Uterus (tissue), 4 donors: ENCODE data around the gene GJA4. TPM values are rescaled to one million over a fixed set of nuclear protein-coding genes. Genes with fewer than 3 reads are reported as not detected.
A peak's percentile ranks its signal among the peaks of the same experiment; 100 is the strongest.

Experiments used
- DNase-seq, 2 donors: peaks; one replicate each; pipeline ENCODE4 v3.0.0-alpha.2; 2019 to 2020
- H3K27ac ChIP-seq, 2 donors: fragments of 200-600 bp; sonication (generic); 1 replicate in 1 of 2; 2 replicates in 1 of 2; pipeline ENCODE4 v1.5.1; 2016 to 2018
- H3K27me3 ChIP-seq, 2 donors: fragments of 200-600 bp; sonication (generic); one replicate each; pipeline ENCODE4 v1.5.1; 2018 to 2019; ENCODE audit warnings: control low read depth in 1 of 2
- H3K36me3 ChIP-seq, 2 donors: fragments of 200-600 bp; sonication (generic); one replicate each; pipeline ENCODE4 v1.5.1; 2019; ENCODE audit warnings: control low read depth in 1 of 2
- H3K4me1 ChIP-seq, 2 donors: fragments of 200-600 bp; sonication (generic); one replicate each; pipeline ENCODE4 v1.5.1; 2018 to 2019; ENCODE audit warnings: control low read depth in 1 of 2
- H3K4me3 ChIP-seq, 2 donors: fragments of 200-600 bp; sonication (generic); 1 replicate in 1 of 2; 2 replicates in 1 of 2; pipeline ENCODE4 v1.5.1; 2018 to 2019; ENCODE audit warnings: mild to moderate bottlenecking in 1 of 2
- H3K9me3 ChIP-seq, 2 donors: fragments of 200-600 bp; sonication (generic); one replicate each; pipeline ENCODE4 v1.5.1; 2019; ENCODE audit warnings: control low read depth in 1 of 2
- CTCF ChIP-seq, 4 experiments: fragments of 200-600 bp in 2 of 4; fragments of 450-650 bp in 2 of 4; sonication (generic) in 2 of 4; IDR thresholded peaks; one replicate each; pipeline ENCODE4 v1.5.1; 2016 to 2019; ENCODE audit warnings: antibody characterized with exemption in 4 of 4, mild to moderate bottlenecking in 2 of 4, moderate library complexity in 1 of 4
- POLR2A ChIP-seq, 2 donors: fragments of 450-650 bp; IDR thresholded peaks; one replicate each; pipeline ENCODE4 v1.6.1; 2016; ENCODE audit warnings: antibody characterized with exemption in 2 of 2, mild to moderate bottlenecking in 1 of 2, moderate library complexity in 1 of 2
- intact Hi-C: fragments of 100-400 bp; cut with DNase I; formaldehyde crosslinking; loops from one replicate; pipeline ENCODE4 v1.15.1; 2023; ENCODE audit warnings: low total_unique reads
- total RNA-seq, 4 donors: library from RNA; depleted of rRNA in 3 of 4; stranded (reverse); fragments of >200 nt in 3 of 4; gene quantifications; one replicate each; pipeline versions ENCODE4 v1.1.0 to v1.2.4, GENCODE V29; 2014 to 2023
- donor health status: DM: yes; HTN: yes; CAD: no.

The GJA4 gene
- total RNA-seq, 4 donors from 2014 or later: 2.9 to 32.8 (median 23.9) TPM

- no peak for TF ChIP-seq POLR2A (IDR thresholded peaks at IDR 0.05)
- TF ChIP-seq CTCF (IDR thresholded peaks at IDR 0.05): no peak
- intact Hi-C loops: loop anchor here (5.0 kb wide), 1 partner anchor 67 kb away; no protein-coding TSS in a partner anchor
- H3K4me3 ChIP-seq: no peak overlapping the region
- no peaks in the 10 kb centered on the region for H3K36me3 ChIP-seq
- DNase-seq: no peak
- H3K9me3 ChIP-seq: no peaks in the 10 kb centered on the region
- H3K27me3 ChIP-seq: peaks cover 8 to 27% of the 10 kb centered on the region in 2 donors
- H3K4me1 ChIP-seq: peaks cover 0 to 9% of the 10 kb centered on the region in 2 donors
- no peak overlapping the region for H3K27ac ChIP-seq
Measured at GRCh38 chr1:34785231-34785874, 7.4 kb upstream of the GJA4 start.

DNA sequence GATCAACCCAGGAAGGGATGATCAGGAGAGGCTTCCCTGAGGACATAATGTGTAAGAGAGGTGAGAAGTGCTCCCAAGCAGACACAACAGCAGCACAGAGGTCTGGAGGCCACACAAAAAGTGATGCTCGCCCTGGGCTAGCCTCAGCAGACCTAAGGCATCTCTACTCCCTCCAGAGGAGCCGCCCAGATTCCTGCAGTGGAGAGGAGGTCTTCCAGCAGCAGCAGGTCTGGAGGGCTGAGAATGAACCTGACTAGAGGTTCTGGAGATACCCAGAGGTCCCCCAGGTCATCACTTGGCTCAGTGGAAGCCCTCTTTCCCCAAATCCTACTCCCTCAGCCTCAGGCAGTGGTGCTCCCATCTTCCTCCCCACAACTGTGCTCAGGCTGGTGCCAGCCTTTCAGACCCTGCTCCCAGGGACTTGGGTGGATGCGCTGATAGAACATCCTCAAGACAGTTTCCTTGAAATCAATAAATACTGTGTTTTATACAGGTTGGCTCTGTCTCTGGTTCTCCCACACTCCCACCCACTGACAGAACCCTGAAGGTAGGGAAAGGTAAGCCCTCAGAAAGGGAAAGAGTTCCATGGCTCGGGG lies 6.8 kb upstream of the GJA4 start:
- TF ChIP-seq CTCF (IDR thresholded peaks at IDR 0.05) (no peak), POLR2A (IDR thresholded peaks at IDR 0.05) (no peak)
- intact Hi-C loops: loop anchor here (5.0 kb wide), 1 partner anchor 66 kb away; no protein-coding TSS in a partner anchor
- Histone ChIP-seq H3K9me3 (no peaks in the 10 kb centered on the region), H3K36me3 (no peaks in the 10 kb centered on the region), H3K4me3 (no peak overlapping the region), H3K27me3 (peaks cover 8 to 21% of the 10 kb centered on the region in 2 donors), H3K4me1 (peaks cover 0 to 9% of the 10 kb centered on the region in 2 donors), H3K27ac (no peak overlapping the region)
- no peak for DNase-seq

- DNase-seq: peak; percentile 33 to 43
- H3K27me3 ChIP-seq: peaks cover under 1 to 14% of the 10 kb centered on the region in 2 donors
- peak overlapping the region in 1 of 2 donors; percentile 5 for H3K27ac ChIP-seq
- H3K36me3 ChIP-seq: no peaks in the 10 kb centered on the region
- TF ChIP-seq CTCF (IDR thresholded peaks at IDR 0.05) (peak; percentile 47 to 73 (median 58)), POLR2A (IDR thresholded peaks at IDR 0.05) (no peak)
- H3K4me3 ChIP-seq: no peak overlapping the region
- H3K9me3 ChIP-seq: no peaks in the 10 kb centered on the region
- intact Hi-C loops: loop anchor here (5.0 kb wide), 1 partner anchor 66 kb away; no protein-coding TSS in a partner anchor
- peaks cover 0 to 2% of the 10 kb centered on the region in 2 donors for H3K4me1 ChIP-seq
Measured at GRCh38 chr1:34786521-34787325, 6.1 kb upstream of the GJA4 start.

- H3K9me3 ChIP-seq: no peaks in the 10 kb centered on the region
- H3K4me1 ChIP-seq: no peaks in the 10 kb centered on the region
- no peaks in the 10 kb centered on the region for H3K36me3 ChIP-seq
- no peak for TF ChIP-seq CTCF (IDR thresholded peaks at IDR 0.05)
- TF ChIP-seq POLR2A (IDR thresholded peaks at IDR 0.05): no peak
- no peak overlapping the region for H3K4me3 ChIP-seq
- H3K27me3 ChIP-seq: peaks cover 0 to 3% of the 10 kb centered on the region in 2 donors
- peak overlapping the region in 1 of 2 donors; percentile 52 for H3K27ac ChIP-seq
- no peak for DNase-seq
- intact Hi-C loops: loop anchor here (5.0 kb wide), 1 partner anchor 65 kb away; no protein-coding TSS in a partner anchor
Measured at GRCh38 chr1:34787461-34788420, 5.1 kb upstream of the GJA4 start.
